Stimulated activated CD8-positive, alpha-beta memory T cell treated with anti-CD3 and anti-CD28 coated beads, Interleukin-2, amount 100 ng/mL, for 48 hours (primary cell): ENCODE measurements around the gene SENP6.
"Not testable (repeated sequence)": the region's sequence is repeated elsewhere in the genome, so short reads cannot be mapped to it uniquely, and the experiment has no call there.

Experiments
- DNase-seq, 2 donors: peaks; one replicate each; pipeline ENCODE4 v3.0.0-alpha.2; 2020; ENCODE audit warnings: low read depth in 2 of 2

SENP6 gene

DNA sequence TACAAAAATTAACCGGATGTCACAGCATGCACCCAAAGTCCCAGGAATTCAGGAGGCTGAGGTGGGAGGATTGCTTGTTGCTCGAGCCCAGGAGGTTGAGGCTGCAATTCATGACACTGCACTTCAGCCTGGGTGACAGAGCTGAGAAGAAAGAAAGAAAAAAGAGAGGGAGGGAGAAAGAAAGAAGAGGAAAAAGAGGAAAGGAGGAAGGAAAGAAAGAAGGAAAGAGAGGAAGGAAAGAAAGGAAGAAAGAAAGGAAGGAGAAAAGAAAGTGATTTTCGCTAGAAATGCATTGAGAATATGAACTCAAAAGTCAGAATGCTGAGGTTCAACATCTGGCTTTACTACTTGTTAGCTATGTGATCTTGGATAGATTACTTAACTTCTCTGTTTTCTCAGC, 6.6 kb downstream of the SENP6 start:
- DNase-seq: no peak

DNA sequence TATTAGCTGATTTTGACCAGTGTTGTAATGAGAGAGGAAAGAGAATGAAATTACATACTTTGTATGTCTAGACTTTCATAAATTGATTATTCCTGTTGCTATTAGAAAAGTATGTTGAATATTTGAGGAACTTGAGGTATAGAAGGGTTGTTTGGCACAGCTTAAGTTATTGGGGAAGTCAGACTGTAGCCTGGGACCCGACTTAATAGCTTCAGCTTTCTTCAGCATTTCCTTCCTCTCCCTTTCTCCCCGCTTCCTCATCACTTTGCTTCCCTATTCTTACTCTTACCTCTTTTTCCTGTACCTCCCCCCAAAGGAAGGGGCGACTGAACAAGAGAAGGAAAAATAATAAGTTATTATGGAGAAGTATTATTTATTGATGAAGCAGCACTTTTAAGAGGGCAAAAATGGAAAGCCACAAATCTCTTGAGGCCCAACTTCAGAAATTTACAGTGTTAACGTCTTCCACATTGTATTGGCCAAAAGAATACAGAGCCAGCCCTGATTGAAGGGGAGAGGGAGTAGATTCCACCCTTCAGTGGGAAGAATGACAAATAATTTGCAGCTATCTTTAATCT, 7.4 kb downstream of the SENP6 start:
- no peak for DNase-seq

DNA sequence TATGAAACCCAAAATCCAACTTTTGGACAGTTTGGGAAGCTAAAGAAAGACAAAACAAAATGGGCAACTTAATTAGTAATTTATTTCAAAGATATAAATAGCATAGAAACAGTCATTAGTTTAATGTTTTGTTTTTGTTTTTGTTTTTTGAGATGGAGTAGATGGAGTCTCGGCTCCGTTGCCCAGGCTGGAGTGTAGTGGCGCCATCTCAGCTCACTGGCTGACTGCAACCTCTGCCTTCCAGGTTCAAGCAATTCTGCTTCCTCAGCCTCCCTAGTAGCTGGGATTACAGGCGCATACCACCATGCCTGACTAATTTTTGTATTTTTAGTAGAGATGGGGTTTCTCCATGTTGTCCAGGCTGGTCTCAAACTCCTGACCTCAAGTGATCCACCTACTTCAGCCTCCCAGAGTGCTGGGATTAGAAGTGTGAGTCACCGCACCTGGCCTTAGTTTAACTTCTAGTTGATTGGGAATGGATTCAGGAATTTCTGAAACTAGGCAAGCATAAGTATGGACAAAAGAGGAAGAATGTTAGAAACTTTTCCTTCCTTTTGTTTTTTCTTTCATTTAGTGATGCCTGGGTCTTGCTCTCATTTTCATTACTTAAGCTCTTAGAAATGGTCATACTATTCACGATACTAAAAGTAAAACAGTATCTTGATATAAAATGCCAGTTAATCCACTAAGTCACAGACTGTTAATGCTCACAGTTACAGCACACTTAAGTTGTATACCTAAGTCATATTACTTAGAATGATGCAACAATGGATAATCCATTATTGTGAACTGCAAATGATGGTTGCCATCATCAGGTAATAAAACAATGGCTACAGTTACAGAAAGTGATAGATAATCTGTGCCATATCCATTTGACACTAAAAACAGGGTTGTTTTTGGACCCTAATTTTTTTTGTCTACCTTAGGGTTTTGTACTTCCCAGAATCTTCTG, 8.2 kb downstream of the SENP6 start:
- no peak for DNase-seq

GRCh38 chr6:75611011-75611701, 9.5 kb downstream of the SENP6 start:
- no peak for DNase-seq

- peak; percentile 14 to 39 for DNase-seq
Observed at GRCh38 chr6:75611702-75612375, 10.2 kb downstream of the SENP6 start.

DNA sequence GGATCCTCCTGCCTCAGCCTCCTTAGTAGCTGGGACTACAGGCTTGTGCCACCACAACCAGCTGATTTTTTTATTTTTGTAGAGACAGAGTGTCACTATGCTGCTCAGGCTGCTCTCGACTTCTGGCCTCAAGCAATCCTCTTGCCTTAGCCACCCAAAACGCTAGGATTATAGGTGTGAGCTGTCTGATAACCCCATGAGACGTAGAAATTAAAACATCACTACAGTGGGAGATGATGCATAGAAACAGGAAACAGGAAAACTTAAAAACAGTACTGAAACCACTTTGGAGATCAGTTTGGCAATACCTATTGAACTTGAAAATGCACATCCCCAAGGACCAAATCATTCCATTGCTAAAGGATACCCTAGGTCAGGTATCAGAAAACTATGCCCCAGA, 10.8 kb downstream of the SENP6 start:
- no peak for DNase-seq

GRCh38 chr6:75613056-75613501, 11.4 kb downstream of the SENP6 start:
- DNase-seq: no peak

DNA sequence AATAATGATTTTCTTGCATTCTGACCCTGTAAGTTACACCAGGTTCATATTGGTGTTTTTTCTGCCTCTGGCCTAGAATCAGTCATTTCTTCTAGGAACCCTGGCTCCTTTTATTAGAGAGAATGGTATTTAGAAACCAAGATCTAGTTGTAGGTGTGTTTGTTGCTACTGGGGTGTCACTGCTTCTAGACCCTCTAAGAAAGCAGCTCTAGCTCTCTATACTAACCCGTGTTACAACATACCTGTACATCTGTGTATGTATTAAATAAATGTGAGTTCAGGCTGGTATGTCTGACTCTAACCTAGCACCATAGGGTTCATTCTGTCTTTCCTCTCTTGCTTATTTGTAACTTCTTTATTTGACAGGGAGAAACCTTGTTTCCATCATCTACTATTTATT, 16.8 kb downstream of the SENP6 start:
- DNase-seq: no peak

DNA sequence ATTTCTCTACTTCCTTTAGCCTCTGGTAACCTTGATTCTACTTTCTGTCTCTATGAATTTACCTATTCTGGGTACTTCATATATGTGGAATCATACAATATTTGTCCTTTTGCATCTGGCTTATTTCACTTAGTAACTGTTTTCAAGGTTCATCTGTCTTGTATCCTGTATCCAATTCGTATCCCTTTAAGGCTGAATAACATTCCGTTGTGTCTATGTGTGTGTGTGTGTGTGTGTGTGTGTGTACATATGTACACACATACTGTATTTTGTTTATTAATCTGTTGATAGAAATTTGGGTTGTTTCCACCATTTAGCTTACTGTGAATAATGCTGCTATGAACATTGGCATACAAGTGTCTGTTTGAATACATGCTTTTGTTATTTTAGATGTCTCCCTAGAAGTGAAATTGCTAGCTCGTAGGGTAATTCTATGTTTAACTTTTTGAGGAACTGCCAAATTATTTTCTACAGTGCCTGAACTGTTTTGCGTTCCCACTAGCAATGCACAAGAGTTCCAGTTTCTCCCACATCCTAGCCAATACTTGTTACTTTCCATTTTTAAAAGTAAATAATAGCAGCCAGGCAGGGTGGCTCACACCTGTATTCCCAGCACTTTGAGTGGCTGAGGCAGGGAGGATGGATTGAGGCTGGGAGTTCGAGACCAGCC, 17.7 kb downstream of the SENP6 start:
- DNase-seq: no peak

DNA sequence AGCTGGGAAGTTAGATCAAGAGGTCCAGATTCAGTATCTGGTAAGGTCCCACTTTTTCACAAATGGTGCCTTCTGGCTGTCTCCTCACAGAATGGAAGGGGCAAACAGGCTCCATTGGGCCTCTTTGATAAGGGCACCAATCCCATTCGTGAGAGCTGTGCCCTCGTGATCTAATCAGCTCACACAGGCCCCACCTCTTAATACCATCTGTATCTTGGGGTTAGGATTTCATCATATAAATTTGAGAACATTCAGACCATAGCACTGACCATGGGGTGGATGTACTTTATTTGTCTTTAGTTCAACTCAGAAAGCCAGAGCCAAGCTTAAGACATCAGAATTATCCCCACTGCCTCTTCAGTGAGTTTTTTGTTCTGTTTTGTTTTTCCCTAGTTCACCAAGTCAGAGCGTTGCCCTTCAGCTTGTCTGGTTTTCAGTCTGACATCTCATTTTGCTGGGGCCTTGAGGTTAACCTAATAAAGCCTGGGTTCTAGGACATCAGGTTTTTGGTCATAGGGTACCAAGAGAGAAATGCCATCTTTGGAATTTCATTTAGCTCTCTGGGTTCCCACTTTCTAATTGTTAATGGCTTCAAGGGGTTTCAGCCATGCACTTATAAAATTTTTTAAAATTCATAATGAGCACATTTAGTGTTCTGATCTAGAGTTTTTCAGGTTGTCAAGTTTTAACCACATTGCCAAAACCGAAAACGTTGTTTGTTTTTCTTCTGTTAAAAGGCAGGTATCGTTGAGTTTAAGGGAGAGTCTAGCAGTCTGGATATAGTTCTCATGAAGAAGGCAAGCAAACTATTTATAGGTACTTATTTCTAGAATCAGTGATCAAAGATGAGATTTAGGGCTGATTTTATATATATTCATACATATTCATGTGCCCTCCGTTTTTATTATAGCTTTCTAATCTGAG, 19.0 kb downstream of the SENP6 start:
- DNase-seq: no peak

DNA sequence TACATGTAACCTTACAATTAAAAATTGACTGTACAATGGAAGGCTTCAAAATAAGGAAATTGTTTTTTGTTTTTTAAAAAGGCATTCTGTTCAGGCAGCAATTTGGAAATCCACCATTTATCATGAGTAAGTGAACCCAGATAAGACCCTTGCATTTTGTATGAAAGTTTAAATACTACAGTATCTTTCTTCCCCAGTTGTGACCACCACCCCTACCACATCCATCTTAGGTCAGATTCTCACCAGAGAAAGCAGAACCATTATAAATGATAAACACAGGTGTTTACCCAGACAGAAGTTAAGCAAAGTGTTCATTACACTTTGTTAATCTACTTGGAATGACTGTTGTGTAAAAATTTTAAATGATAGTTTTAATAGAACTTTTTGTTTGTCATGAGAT, 20.2 kb downstream of the SENP6 start:
- no peak for DNase-seq

DNA sequence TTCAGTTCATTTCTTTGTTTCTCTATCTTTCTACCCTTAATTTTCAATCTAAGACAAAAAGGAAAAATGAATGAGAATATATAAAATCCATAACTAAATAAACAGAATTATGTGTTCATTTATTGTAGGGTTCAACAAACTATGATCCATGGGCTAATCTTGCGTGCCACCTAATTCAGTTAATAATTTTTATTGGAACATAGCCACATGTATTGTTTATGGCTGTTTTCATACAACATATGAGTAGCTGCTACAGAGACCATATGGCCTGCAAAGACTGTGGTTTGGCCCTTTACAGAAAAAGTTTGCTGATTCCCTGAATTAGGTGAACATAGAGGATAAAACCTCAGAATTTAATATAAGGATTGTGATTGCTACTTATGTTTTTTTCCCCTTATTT, 21.8 kb downstream of the SENP6 start:
- no peak for DNase-seq

DNA sequence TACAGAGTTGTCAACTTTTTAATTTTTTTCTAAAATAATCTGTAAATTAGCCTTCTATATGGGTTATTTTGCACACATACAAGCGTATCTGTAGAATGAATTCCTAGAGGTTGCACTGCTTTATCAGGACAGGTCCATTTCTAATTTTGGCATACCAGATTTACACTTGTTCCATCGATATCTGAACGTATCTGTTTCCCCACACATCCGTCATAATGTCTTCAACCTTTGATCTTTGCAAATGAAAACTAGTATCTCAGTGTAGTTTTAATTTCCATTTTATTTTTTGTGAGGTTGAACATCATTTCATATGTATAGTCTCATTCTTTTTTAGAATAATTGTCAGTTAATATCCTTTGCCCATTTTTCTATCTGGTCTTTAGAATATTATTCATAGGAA, 22.7 kb downstream of the SENP6 start:
- DNase-seq: no peak

DNA sequence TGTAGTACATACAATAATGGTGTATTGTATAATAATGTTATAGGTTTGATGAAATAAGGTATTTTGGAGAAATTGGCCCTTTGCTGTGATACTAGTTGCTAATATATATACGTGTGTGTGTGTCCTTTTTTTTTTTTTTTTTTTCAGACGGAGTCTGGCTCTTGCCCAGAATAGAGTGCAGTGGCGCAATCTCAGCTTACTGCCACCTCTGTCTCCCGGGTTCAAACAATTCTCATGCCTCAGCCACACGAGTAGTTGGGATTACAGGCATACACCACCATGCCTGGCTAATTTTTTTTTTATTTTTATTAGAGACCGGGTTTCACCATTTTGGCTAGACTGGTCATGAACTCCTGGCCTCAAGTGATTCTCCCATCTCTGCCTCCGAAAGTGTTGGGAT, 23.3 kb downstream of the SENP6 start:
- no peak for DNase-seq

GRCh38 chr6:75626561-75626960, 24.9 kb downstream of the SENP6 start:
- no peak for DNase-seq

DNA sequence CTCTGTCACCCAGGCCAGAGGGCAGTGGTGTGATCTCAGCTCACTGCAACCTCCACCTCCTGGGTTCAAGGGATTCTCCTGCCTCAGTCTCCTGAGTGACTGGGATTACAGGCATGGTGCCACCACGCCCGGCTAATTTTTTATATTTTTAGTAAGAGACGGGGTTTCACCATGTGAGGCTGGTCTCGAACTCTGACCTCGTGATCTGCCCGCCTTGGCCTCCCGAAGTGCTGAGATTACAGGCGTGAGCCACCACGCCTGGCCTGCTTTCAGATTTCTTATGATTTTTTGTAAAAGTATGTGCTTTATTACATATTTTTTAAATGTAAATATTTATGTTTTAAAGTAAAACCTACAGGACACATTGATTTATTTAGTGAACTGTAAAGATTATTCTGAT, 26.0 kb downstream of the SENP6 start:
- not testable (repeated sequence) for DNase-seq

GRCh38 chr6:75631859-75632635, 30.4 kb downstream of the SENP6 start:
- no peak for DNase-seq

DNA sequence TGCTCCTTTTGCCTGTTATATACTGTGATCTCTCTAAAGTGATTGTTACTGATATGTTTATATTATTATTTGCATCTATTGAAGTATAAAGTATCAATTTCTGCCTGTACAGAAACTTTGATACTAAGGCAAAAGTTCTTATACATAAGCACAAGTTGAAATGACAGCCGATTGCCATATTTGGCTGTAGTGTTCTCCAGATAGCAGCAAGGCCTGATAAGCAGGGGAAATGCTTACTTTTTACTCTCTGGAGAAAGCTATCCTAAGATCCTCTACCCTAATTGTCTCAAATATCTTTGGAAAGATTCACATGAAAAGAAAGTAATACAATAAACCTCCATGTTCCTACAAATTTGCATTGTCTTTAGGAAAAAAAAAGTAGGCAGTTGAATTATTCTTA, 31.4 kb downstream of the SENP6 start:
- DNase-seq: no peak

GRCh38 chr6:75642311-75642710, 40.6 kb downstream of the SENP6 start:
- no peak for DNase-seq

DNA sequence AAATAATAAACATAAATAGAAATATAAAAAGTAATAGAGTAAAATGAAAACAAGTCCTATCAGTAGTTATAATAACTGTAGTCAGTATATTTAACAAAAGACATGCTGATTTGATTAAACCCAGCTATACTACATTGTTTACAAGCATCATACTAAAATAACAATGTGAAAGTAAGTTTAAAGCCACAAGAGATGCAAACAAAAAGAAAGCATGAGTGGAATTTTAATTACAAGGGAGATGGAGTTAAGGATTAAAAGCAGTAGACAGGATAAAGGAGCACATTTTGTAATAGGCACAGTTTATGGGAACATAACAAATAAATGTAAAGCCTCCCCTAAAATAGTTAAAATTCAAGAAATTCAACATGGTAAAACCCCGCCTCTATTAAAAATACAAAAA, 41.5 kb downstream of the SENP6 start:
- no peak for DNase-seq
